Uterus (tissue), 2 donors: ENCODE data around the gene KSR2.

Source experiments
- POLR2A ChIP-seq, 2 donors: fragments of 450-650 bp; IDR thresholded peaks; one replicate each; pipeline ENCODE4 v1.6.1; 2016; ENCODE audit warnings: antibody characterized with exemption in 2 of 2, mild to moderate bottlenecking in 1 of 2, moderate library complexity in 1 of 2
- TF ChIP-seq, protein P1 (sequence below), 4 experiments: fragments of 200-600 bp in 2 of 4; fragments of 450-650 bp in 2 of 4; sonication (generic) in 2 of 4; IDR thresholded peaks; one replicate each; pipeline ENCODE4 v1.5.1; 2016 to 2019; ENCODE audit warnings: antibody characterized with exemption in 4 of 4, mild to moderate bottlenecking in 2 of 4, moderate library complexity in 1 of 4

DNA sequence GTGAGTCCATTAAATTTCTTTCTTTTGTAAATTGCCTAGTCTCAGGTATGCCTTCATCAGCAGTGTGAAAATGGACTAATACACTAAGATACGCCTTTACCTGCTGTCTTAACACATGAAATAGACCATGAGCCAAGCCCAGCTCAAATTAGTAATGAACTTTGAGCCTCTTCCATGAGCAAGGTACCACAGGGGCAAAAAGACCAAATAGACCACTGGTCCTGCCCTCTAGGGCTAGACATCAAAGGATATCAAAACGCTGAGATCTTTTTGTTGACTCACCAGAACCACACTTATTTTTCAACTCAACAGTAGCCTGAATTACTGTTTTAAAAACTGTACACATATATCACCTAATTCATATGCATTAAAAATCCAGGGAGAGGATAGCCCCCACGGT lies 469.9 kb downstream of the KSR2 start:
- TF ChIP-seq, protein P1, sequence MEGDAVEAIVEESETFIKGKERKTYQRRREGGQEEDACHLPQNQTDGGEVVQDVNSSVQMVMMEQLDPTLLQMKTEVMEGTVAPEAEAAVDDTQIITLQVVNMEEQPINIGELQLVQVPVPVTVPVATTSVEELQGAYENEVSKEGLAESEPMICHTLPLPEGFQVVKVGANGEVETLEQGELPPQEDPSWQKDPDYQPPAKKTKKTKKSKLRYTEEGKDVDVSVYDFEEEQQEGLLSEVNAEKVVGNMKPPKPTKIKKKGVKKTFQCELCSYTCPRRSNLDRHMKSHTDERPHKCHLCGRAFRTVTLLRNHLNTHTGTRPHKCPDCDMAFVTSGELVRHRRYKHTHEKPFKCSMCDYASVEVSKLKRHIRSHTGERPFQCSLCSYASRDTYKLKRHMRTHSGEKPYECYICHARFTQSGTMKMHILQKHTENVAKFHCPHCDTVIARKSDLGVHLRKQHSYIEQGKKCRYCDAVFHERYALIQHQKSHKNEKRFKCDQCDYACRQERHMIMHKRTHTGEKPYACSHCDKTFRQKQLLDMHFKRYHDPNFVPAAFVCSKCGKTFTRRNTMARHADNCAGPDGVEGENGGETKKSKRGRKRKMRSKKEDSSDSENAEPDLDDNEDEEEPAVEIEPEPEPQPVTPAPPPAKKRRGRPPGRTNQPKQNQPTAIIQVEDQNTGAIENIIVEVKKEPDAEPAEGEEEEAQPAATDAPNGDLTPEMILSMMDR (IDR thresholded peaks at IDR 0.05): no peak
- no peak for TF ChIP-seq POLR2A (IDR thresholded peaks at IDR 0.05)
